Astrocyte (in vitro differentiated cells and primary cell): ENCODE measurements around the gene ACVR2B. TPM values are rescaled to one million over a fixed set of nuclear protein-coding genes. Genes with fewer than 3 reads are reported as not detected.

Source experiments
- total RNA-seq: library from RNA; stranded (reverse); gene quantifications from 2 replicates; pipeline ENCODE4 v1.2.1, GENCODE V29; 2021

Gene ACVR2B
- total RNA-seq, 1 donor from 2014 or later: 14.7 TPM

Other genes starting within 250 kb of the ACVR2B start
- 0.72 and 1.8 TPM in 2 replicates for gene SLC22A13, start 188.1 kb upstream of the ACVR2B start, total RNA-seq
- gene SLC22A14, start 171.6 kb upstream of the ACVR2B start, total RNA-seq: 0.45 and 0.84 TPM in 2 replicates
- 1.4 and 2.3 TPM in 2 replicates for gene XYLB, start 107.1 kb upstream of the ACVR2B start, total RNA-seq
- gene EXOG, start 42.5 kb downstream of the ACVR2B start, total RNA-seq: 11.5 and 12.0 TPM in 2 replicates
- 2.3 and 3.3 TPM in 2 replicates for gene SCN5A, start 195.8 kb downstream of the ACVR2B start, total RNA-seq